Motor neuron (in vitro differentiated cells): ENCODE data around the gene SEPTIN6. TPM values are rescaled to one million over a fixed set of nuclear protein-coding genes. Genes with fewer than 3 reads are reported as not detected.

ENCODE experiments used
- ATAC-seq, 8 experiments: fragments of 200-7000 bp; cut with Tn5 transposase; replicated peaks in 6 of 8; 2 replicates each; pipeline ENCODE4 v1.8.0; 2021; ENCODE audit warnings: mild to moderate bottlenecking in 8 of 8, moderate library complexity in 8 of 8
- H3K27ac ChIP-seq, 2 donors: fragments of 250-450 bp; sonication (Bioruptor Pico); 2 replicates each; pipeline ENCODE4 v1.9.0; 2021; ENCODE audit warnings: antibody characterized with exemption in 2 of 2, mild to moderate bottlenecking in 2 of 2, moderate library complexity in 1 of 2
- H3K4me1 ChIP-seq, 2 donors: fragments of 250-450 bp; sonication (Bioruptor Pico); replicated peaks in 1 of 2; 2 replicates each; pipeline ENCODE4 v1.6.1; 2021; ENCODE audit warnings: antibody characterized with exemption in 2 of 2, mild to moderate bottlenecking in 2 of 2, moderate library complexity in 1 of 2
- H3K4me3 ChIP-seq, 5 donors: fragments of 250-450 bp; sonication (Bioruptor Pico); 2 replicates each; pipeline ENCODE4 v1.9.0; 2021; ENCODE audit warnings: antibody characterized with exemption in 5 of 5, mild to moderate bottlenecking in 5 of 5, moderate library complexity in 4 of 5
- WGBS, 10 experiments: fragments of 450-650 bp; shearing (Covaris generic); methylation state at CpG; one replicate each; pipeline ENCODE4 v1.0.0; 2022; 5-methylcytosine and 5-hydroxymethylcytosine counted together
- in situ Hi-C, 9 experiments: fragments of 400-800 bp; cut with MboI; loops; one replicate each; pipeline ENCODE4 v1.15.0; 2021; ENCODE audit warnings: low sequenced_read_pairs in 9 of 9, low pct_unique_long_range_greater_than_20kb in 2 of 9; ENCODE audit not compliant: unreplicated experiment in 9 of 9
- total RNA-seq, 8 experiments: library from RNA; unstranded; fragments of 300-600 nt; gene quantifications; 2 replicates each; pipeline versions ENCODE4 v1.2.3 to v1.2.4, GENCODE V29; 2022

SEPTIN6 gene
- total RNA-seq, 8 experiments from 2014 or later, result 35.4 to 96.5 (median 68.9) TPM

GRCh38 chrX:119708936-119709335, 16.0 kb upstream of the SEPTIN6 start:
- peak in 1 of 8 experiments; percentile 46 for ATAC-seq
- in situ Hi-C loops, result no loop called here
- WGBS, 10 experiments, result 57 to 100% (median 76%) methylated on average over 1 to 2 of the region's 2 CpGs; no CpG with 5 or more reads in 5 of the 10 experiments
- Histone ChIP-seq H3K4me3 (no peak overlapping the region), H3K4me1 (no peaks in the 10 kb centered on the region), H3K27ac (no peak overlapping the region)

GRCh38 chrX:119706616-119707015, 13.6 kb upstream of the SEPTIN6 start:
- H3K4me1 ChIP-seq, result no peaks in the 10 kb centered on the region
- WGBS, 10 experiments, result 20 to 100% (median 57%) methylated on average over 1 to 5 of the region's 5 CpGs; no CpG with 5 or more reads in 3 of the 10 experiments
- no peak overlapping the region for H3K27ac ChIP-seq
- H3K4me3 ChIP-seq, result no peak overlapping the region
- ATAC-seq, result no peak
- in situ Hi-C loops, result no loop called here

GRCh38 chrX:119698845-119699244, 5.9 kb upstream of the SEPTIN6 start:
- no peak overlapping the region for H3K4me3 ChIP-seq
- H3K4me1 ChIP-seq, result peaks cover 4 to 5% of the 10 kb centered on the region in 2 donors
- ATAC-seq, result peak in 6 of 8 experiments; percentile 15 to 81 (median 56)
- H3K27ac ChIP-seq, result no peak overlapping the region
- in situ Hi-C loops, result no loop called here

GRCh38 chrX:119696251-119696890, 3.4 kb upstream of the SEPTIN6 start:
- 41 to 100% (median 60%) methylated on average over 1 to 6 of the region's 9 CpGs; no CpG with 5 or more reads in 7 of the 10 experiments for WGBS, 10 experiments
- Histone ChIP-seq H3K4me3 (no peak overlapping the region), H3K4me1 (peaks cover 5 to 8% of the 10 kb centered on the region in 2 donors), H3K27ac (no peak overlapping the region)
- in situ Hi-C loops, result no loop called here
- no peak for ATAC-seq

GRCh38 chrX:119695535-119696050, 2.6 kb upstream of the SEPTIN6 start:
- ATAC-seq, result no peak
- in situ Hi-C loops, result no loop called here
- Histone ChIP-seq H3K4me3 (no peak overlapping the region), H3K4me1 (peaks cover 5 to 8% of the 10 kb centered on the region in 2 donors), H3K27ac (no peak overlapping the region)
- 80 to 100% methylated on average over 1 of the region's 12 CpGs; no CpG with 5 or more reads in 8 of the 10 experiments for WGBS, 10 experiments

- WGBS, 10 experiments, result 47 to 100% (median 70%) methylated on average over 1 to 17 of the region's 39 CpGs; no CpG with 5 or more reads in 5 of the 10 experiments
- H3K27ac ChIP-seq, result no peak overlapping the region
- in situ Hi-C loops, result no loop called here
- no peak for ATAC-seq
- H3K4me1 ChIP-seq, result peaks cover 5 to 8% of the 10 kb centered on the region in 2 donors
- no peak overlapping the region for H3K4me3 ChIP-seq
These were observed 1.9 kb upstream of the SEPTIN6 start for GRCh38 chrX:119694601-119695534.

- 60% methylated on average over 1 of the region's 23 CpGs; no CpG with 5 or more reads in 9 of the 10 experiments for WGBS, 10 experiments
- no peak for ATAC-seq
- Histone ChIP-seq H3K4me3 (peak overlapping the region; percentile 83 to 94 (median 90)), H3K27ac (peak overlapping the region; percentile 76 to 92), H3K4me1 (peaks cover 5 to 8% of the 10 kb centered on the region in 2 donors)
- in situ Hi-C loops, result no loop called here
These were observed 1.1 kb upstream of the SEPTIN6 start for GRCh38 chrX:119693996-119694451.

GRCh38 chrX:119692191-119693039, 553 bp downstream of the SEPTIN6 start:
- ATAC-seq, result peak; percentile 15 to 77 (median 22)
- WGBS, 10 experiments, result 0 to 18% methylated on average over 2 to 3 of the region's 66 CpGs; no CpG with 5 or more reads in 8 of the 10 experiments
- H3K27ac ChIP-seq, result peak overlapping the region; percentile 76 to 92
- H3K4me3 ChIP-seq, result peak overlapping the region; percentile 83 to 94 (median 90)
- in situ Hi-C loops, result no loop called here
- H3K4me1 ChIP-seq, result peaks cover 5 to 13% of the 10 kb centered on the region in 2 donors

- in situ Hi-C loops, result no loop called here
- Histone ChIP-seq H3K27ac (peak overlapping the region; percentile 70 to 76), H3K4me1 (peaks cover 15 to 23% of the 10 kb centered on the region in 2 donors), H3K4me3 (peak overlapping the region; percentile 83 to 94 (median 90))
- ATAC-seq, result peak in 5 of 8 experiments; percentile 32 to 46 (median 37)
- 0 to 80% (median 19%) methylated on average over 1 to 5 of the region's 8 CpGs; no CpG with 5 or more reads in 3 of the 10 experiments for WGBS, 10 experiments
These were observed 1.8 kb downstream of the SEPTIN6 start for GRCh38 chrX:119690921-119691716.

GRCh38 chrX:119688911-119689321, 4.1 kb downstream of the SEPTIN6 start:
- WGBS, 10 experiments, result 0 to 100% (median 63%) methylated on average over 1 to 3 of the region's 4 CpGs; no CpG with 5 or more reads in 7 of the 10 experiments
- in situ Hi-C loops, result no loop called here
- Histone ChIP-seq H3K4me1 (peaks cover 22 to 35% of the 10 kb centered on the region in 2 donors), H3K4me3 (no peak overlapping the region), H3K27ac (no peak overlapping the region)
- no peak for ATAC-seq

- peak overlapping the region in 1 of 2 donors; percentile 35 for H3K27ac ChIP-seq
- ATAC-seq, result no peak
- in situ Hi-C loops, result no loop called here
- no peak overlapping the region for H3K4me3 ChIP-seq
- 30 to 100% (median 100%) methylated on average over 1 to 4 of the region's 5 CpGs; no CpG with 5 or more reads in 5 of the 10 experiments for WGBS, 10 experiments
- H3K4me1 ChIP-seq, result peaks cover 19 to 31% of the 10 kb centered on the region in 2 donors
These were observed 5.1 kb downstream of the SEPTIN6 start for GRCh38 chrX:119687661-119688413.
